HG03066 (cell line): Measurements from ENCODE around the gene HYI.
"Not testable (repeated sequence)": the region's sequence is repeated elsewhere in the genome, so short reads cannot be mapped to it uniquely, and the experiment has no call there.

ENCODE experiments used
- ATAC-seq: cut with Tn5 transposase; IDR thresholded peaks from one replicate; pipeline ENCODE4 v1.9.1; 2021; ENCODE audit warnings: low read depth; ENCODE audit not compliant: unreplicated experiment

The HYI gene

GRCh38 chr1:43453442-43454269 is at the start of gene HYI:
TSS of gene HYI (minus strand) at chr1:43453931. CDS start at chr1:43453793, 138 bp downstream.
- no peak for ATAC-seq

GRCh38 chr1:43501806-43502205 is 48.1 kb upstream of the HYI start:
- ATAC-seq = not testable (repeated sequence)

GRCh38 chr1:43499898-43500297 is 46.2 kb upstream of the HYI start:
- no peak for ATAC-seq

- ATAC-seq = no peak
Observed at GRCh38 chr1:43495204-43495603, 41.5 kb upstream of the HYI start.

- ATAC-seq = no peak
Observed at GRCh38 chr1:43493661-43494450, 40.1 kb upstream of the HYI start.

- no peak for ATAC-seq
Observed at GRCh38 chr1:43492826-43493225, 39.1 kb upstream of the HYI start.

- ATAC-seq = no peak
Observed at GRCh38 chr1:43491061-43491460, 37.3 kb upstream of the HYI start.

GRCh38 chr1:43488165-43488564 is 34.4 kb upstream of the HYI start:
- no peak for ATAC-seq

GRCh38 chr1:43484367-43484766 is 30.6 kb upstream of the HYI start:
- ATAC-seq = no peak

- no peak for ATAC-seq
Observed at GRCh38 chr1:43482215-43482614, 28.5 kb upstream of the HYI start.

GRCh38 chr1:43481491-43481890 is 27.8 kb upstream of the HYI start:
- no peak for ATAC-seq

- ATAC-seq = no peak
Observed at GRCh38 chr1:43479414-43479813, 25.7 kb upstream of the HYI start.

- ATAC-seq = no peak
Observed at GRCh38 chr1:43477716-43478115, 24.0 kb upstream of the HYI start.

GRCh38 chr1:43475611-43476401 is 22.1 kb upstream of the HYI start:
- ATAC-seq = not testable (repeated sequence)

- no peak for ATAC-seq
Observed at GRCh38 chr1:43473463-43473862, 19.7 kb upstream of the HYI start.

GRCh38 chr1:43472463-43473151 is 18.9 kb upstream of the HYI start:
- ATAC-seq = not testable (repeated sequence)

GRCh38 chr1:43472087-43472462 is 18.3 kb upstream of the HYI start:
- no peak for ATAC-seq

GRCh38 chr1:43469932-43470331 is 16.2 kb upstream of the HYI start:
- ATAC-seq = no peak

- ATAC-seq = no peak
Observed at GRCh38 chr1:43468414-43468813, 14.7 kb upstream of the HYI start.

GRCh38 chr1:43466403-43466802 is 12.7 kb upstream of the HYI start:
- ATAC-seq = no peak
